Raji (cell line): ENCODE measurements around the gene HS1BP3.

Experiments
- POLR2A ChIP-seq: IDR thresholded peaks from 2 replicates; pipeline ENCODE4 v1.6.1; 2011; ENCODE audit warnings: low read depth, low read length, control low read depth; ENCODE audit not compliant: insufficient read depth

The HS1BP3 gene

GRCh38 chr2:20578895-20579825 lies 71.7 kb downstream of the HS1BP3 start:
- TF ChIP-seq POLR2A = no peak

GRCh38 chr2:20578266-20578894 lies 72.5 kb downstream of the HS1BP3 start:
- TF ChIP-seq POLR2A = no peak

GRCh38 chr2:20577495-20578235 lies 73.2 kb downstream of the HS1BP3 start:
- no peak for TF ChIP-seq POLR2A

- no peak for TF ChIP-seq POLR2A
Measured at GRCh38 chr2:20576598-20577115, 74.2 kb downstream of the HS1BP3 start.

- no peak for TF ChIP-seq POLR2A
Measured at GRCh38 chr2:20575935-20576597, 74.8 kb downstream of the HS1BP3 start.

GRCh38 chr2:20575414-20575813 lies 75.5 kb downstream of the HS1BP3 start:
- TF ChIP-seq POLR2A = no peak

GRCh38 chr2:20574930-20575329 lies 76.0 kb downstream of the HS1BP3 start:
- TF ChIP-seq POLR2A = no peak

- TF ChIP-seq POLR2A = no peak
Measured at GRCh38 chr2:20574423-20574911, 76.4 kb downstream of the HS1BP3 start.

GRCh38 chr2:20573620-20574422 lies 77.1 kb downstream of the HS1BP3 start:
- TF ChIP-seq POLR2A = no peak

DNA sequence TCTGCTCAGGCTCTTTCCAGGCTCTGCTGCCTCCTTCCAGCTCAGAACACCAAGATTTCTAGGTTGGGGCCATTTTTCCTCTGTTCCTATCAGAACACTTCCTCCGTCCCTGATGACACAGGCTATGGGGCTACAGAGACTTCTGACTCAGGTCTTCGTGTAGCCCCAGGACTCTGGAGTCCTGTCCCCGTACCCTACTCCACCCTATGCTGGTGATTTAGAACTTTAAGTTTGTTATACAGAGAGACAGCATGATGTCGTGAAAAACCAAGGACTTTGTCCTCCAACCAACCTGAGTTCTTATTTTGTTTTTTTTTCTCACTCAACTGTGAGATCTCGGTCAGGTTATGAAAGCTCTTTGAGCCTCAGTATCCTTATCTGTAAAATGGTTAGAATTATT lies 78.7 kb downstream of the HS1BP3 start:
- no peak for TF ChIP-seq POLR2A

GRCh38 chr2:20571644-20572215 lies 79.2 kb downstream of the HS1BP3 start:
- TF ChIP-seq POLR2A = no peak

GRCh38 chr2:20571231-20571630 lies 79.7 kb downstream of the HS1BP3 start:
- TF ChIP-seq POLR2A = no peak

- TF ChIP-seq POLR2A = no peak
Measured at GRCh38 chr2:20570249-20570648, 80.6 kb downstream of the HS1BP3 start.
